Activated CD4-positive, alpha-beta T cell treated with anti-CD3 and anti-CD28 coated beads, Interleukin-2, amount 10 ng/mL, durations not matched to agents 7 days and 5 days (primary cell): ENCODE measurements around the gene FNDC3A. TPM values are rescaled to one million over a fixed set of nuclear protein-coding genes. Genes with fewer than 3 reads are reported as not detected.

Experiments
- CTCF ChIA-PET: fragments of 350-600 bp; sonication (Branson Sonifier 250); formaldehyde crosslinking; loops from one replicate; lab custom pipeline; 2021; ENCODE audit warnings: antibody characterized with exemption; lab: Charles Lee
- POLR2A ChIA-PET: fragments of 350-600 bp; sonication (Branson Sonifier 250); formaldehyde crosslinking; loops from one replicate; lab custom pipeline; 2021; ENCODE audit warnings: antibody characterized with exemption; lab: Charles Lee
- DNase-seq: peaks from one replicate; pipeline ENCODE4 v3.0.0-alpha.2; 2020
- H3K27ac Mint-ChIP-seq: one replicate; pipeline ENCODE4 v1.8.0; 2021; ENCODE audit warnings: mild to moderate bottlenecking, moderate library complexity, mixed read lengths
- H3K27me3 Mint-ChIP-seq: one replicate; pipeline ENCODE4 v1.8.0; 2021; ENCODE audit warnings: mixed read lengths
- H3K36me3 Mint-ChIP-seq: one replicate; pipeline ENCODE4 v1.8.0; 2021; ENCODE audit warnings: low read depth, mixed read lengths
- H3K4me1 Mint-ChIP-seq: one replicate; pipeline ENCODE4 v1.8.0; 2021; ENCODE audit warnings: mixed read lengths
- H3K4me3 Mint-ChIP-seq: one replicate; pipeline ENCODE4 v1.8.0; 2021; ENCODE audit warnings: mild to moderate bottlenecking, moderate library complexity, mixed read lengths
- H3K9me3 Mint-ChIP-seq: one replicate; pipeline ENCODE4 v1.8.0; 2021; ENCODE audit warnings: mixed read lengths
- total RNA-seq, 2 experiments: library from RNA; stranded (reverse); gene quantifications; one replicate each; pipeline ENCODE4 v1.2.3, GENCODE V29; 2021

FNDC3A gene
- total RNA-seq, 2 experiments from 2014 or later = 24.1 to 28.1 TPM

DNA sequence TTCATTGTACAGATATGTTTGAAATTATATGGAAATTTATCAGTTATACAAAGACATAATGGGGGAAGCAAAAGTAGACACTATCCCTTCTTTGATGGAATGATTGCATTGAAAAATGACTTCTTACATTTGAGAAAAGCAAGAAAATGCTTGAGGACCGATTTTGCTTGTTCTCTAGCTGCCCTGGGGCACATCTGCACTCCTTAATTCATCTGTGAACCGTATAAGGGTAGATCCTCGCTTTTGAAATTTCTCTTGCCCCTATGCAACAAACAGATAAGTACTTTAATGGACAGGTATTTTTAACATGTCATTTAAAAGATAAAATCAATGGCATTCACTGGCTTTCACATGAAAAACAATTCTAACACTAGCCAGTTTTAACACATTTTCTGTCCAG, 230.9 kb downstream of the FNDC3A start:
- ChIA-PET POLR2A (no interaction called here), CTCF (no interaction called here)
- Mint-ChIP-seq H3K4me3 (no peak overlapping the region), H3K27ac (no peak overlapping the region), H3K27me3 (no peaks in the 10 kb centered on the region), H3K36me3 (peaks cover 36% of the 10 kb centered on the region), H3K4me1 (no peaks in the 10 kb centered on the region), H3K9me3 (peaks cover 3% of the 10 kb centered on the region)
- DNase-seq = no peak

DNA sequence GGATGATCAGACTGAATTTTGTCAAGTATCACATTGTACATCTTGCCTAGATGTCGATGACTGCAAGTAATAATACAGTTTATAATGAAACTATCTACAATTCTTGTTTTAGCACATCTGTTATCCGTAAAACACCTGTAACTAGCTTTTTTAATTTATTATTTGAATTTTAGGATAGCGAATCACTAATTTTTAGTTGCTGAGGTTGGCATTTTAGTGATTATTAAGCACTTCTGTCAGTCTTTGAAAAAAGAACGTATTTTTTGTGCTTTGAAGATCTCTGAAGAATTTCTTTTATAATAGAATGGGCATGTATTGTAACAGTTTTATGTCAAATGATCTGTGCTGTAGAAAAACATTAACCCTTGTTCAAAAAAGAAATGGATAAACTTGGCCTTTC, 232.9 kb downstream of the FNDC3A start:
- CTCF ChIA-PET = no interaction called here
- POLR2A ChIA-PET = no interaction called here

DNA sequence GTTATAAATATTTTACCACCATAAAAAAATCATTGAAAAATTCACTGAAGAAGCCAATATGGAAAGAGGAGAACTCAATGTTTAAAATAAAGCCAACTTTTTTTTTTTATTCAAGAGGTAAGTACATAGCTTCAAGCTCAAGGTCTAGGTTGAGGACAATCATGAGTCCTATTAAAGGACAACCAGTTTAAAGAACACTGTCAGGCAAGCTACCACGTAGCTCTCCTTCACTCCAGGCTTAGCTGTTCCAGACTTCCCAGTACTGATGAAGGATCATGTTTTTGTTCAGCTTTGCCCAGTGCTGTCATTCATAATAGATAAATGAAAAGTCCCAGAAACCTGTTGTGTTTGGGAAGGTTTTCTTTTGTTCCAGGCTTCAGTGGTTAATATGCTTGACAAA, 234.4 kb downstream of the FNDC3A start:
- H3K27me3 Mint-ChIP-seq = no peaks in the 10 kb centered on the region
- H3K27ac Mint-ChIP-seq = no peak overlapping the region
- DNase-seq = no peak
- CTCF ChIA-PET = interaction anchor here (0.5 to 1.4 kb wide), 3 partner anchors 18 to 916 kb away, joined by 3 to 4 read pairs (median 3); partner anchors contain the start of gene CDADC1
- peaks cover 4% of the 10 kb centered on the region for H3K9me3 Mint-ChIP-seq
- POLR2A ChIA-PET = no interaction called here
- H3K4me3 Mint-ChIP-seq = no peak overlapping the region
- peaks cover 32% of the 10 kb centered on the region for H3K36me3 Mint-ChIP-seq
- peaks cover 11% of the 10 kb centered on the region for H3K4me1 Mint-ChIP-seq

More for the DNA sequence above, 232.9 kb downstream of the FNDC3A start:
- DNase-seq = no peak
- Mint-ChIP-seq H3K9me3 (peaks cover 4% of the 10 kb centered on the region), H3K27ac (no peak overlapping the region), H3K36me3 (peaks cover 38% of the 10 kb centered on the region), H3K27me3 (no peaks in the 10 kb centered on the region), H3K4me1 (no peaks in the 10 kb centered on the region), H3K4me3 (no peak overlapping the region)

DNA sequence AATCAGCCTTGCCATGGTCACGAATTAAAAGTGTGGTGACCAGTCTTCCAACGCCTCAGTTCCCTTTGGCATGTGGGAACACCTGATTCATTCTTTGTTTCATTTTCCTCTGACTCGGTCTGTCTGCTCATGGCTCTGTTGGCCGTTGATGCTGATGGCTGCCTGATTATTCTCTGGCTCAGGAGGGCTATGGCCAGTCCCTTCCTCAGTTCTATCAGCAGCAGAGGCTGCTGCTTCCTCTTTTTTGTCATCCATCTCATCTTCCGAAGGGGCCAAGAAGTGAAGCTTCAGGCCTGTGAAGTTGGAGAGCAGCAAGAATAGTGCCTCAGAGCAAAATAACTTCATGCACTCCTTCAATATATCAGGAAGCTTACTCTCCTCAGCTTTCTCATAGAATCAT, 235.0 kb downstream of the FNDC3A start:
- peaks cover 14% of the 10 kb centered on the region for H3K4me1 Mint-ChIP-seq
- no peaks in the 10 kb centered on the region for H3K27me3 Mint-ChIP-seq
- no peak for DNase-seq
- no peak overlapping the region for H3K4me3 Mint-ChIP-seq
- CTCF ChIA-PET = interaction anchor here (0.5 to 1.0 kb wide), 2 partner anchors 19 to 916 kb away, joined by 3 read pairs; no protein-coding TSS in a partner anchor
- H3K9me3 Mint-ChIP-seq = peaks cover 4% of the 10 kb centered on the region
- no peak overlapping the region for H3K27ac Mint-ChIP-seq
- peaks cover 33% of the 10 kb centered on the region for H3K36me3 Mint-ChIP-seq
- POLR2A ChIA-PET = no interaction called here

GRCh38 chr13:49213539-49213938, 237.8 kb downstream of the FNDC3A start:
- Mint-ChIP-seq H3K36me3 (peaks cover 21% of the 10 kb centered on the region), H3K27me3 (peaks cover 11% of the 10 kb centered on the region), H3K4me3 (no peak overlapping the region), H3K27ac (no peak overlapping the region), H3K4me1 (peaks cover 22% of the 10 kb centered on the region), H3K9me3 (peaks cover 4% of the 10 kb centered on the region)
- ChIA-PET POLR2A (no interaction called here), CTCF (no interaction called here)
- DNase-seq = no peak

GRCh38 chr13:49213997-49214916, 238.5 kb downstream of the FNDC3A start:
- no peak for DNase-seq
- H3K9me3 Mint-ChIP-seq = peaks cover 4% of the 10 kb centered on the region
- H3K27me3 Mint-ChIP-seq = peaks cover 18% of the 10 kb centered on the region
- H3K36me3 Mint-ChIP-seq = peaks cover 21% of the 10 kb centered on the region
- ChIA-PET CTCF (interaction anchor here (0.9 to 1.1 kb wide), 4 partner anchors 22 to 393 kb away, joined by 3 read pairs; partner anchors contain the start of genes CDADC1 and FNDC3A), POLR2A (no interaction called here)
- H3K27ac Mint-ChIP-seq = peak overlapping the region; percentile 61
- peaks cover 22% of the 10 kb centered on the region for H3K4me1 Mint-ChIP-seq
- H3K4me3 Mint-ChIP-seq = no peak overlapping the region

DNA sequence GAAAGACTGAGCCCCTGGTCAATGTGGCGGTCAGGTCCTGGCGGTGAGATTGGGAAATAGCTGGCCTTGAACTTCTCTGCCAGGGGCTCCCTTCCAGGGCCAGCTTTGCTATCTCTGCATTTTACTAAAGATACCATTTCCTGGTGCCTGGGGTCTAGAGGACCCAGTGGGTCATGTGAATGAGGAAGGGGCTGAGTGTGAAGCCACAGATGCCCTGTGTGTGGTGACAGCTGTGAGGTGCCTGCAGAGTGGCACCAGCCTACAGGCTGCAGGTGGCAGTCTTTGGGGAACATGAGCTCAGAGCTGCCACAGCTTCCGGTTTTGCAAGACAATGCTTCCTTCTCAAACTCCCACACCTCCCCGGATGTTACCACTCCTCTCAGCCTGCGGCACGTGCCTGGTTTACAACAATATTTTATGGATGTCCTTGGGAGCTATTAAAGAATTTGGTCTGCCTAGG, 239.2 kb downstream of the FNDC3A start:
- peak overlapping the region; percentile 61 for H3K27ac Mint-ChIP-seq
- peaks cover 19% of the 10 kb centered on the region for H3K36me3 Mint-ChIP-seq
- ChIA-PET CTCF (interaction anchor here (0.9 to 1.1 kb wide), 4 partner anchors 23 to 392 kb away, joined by 3 read pairs; partner anchors contain the start of genes CDADC1 and FNDC3A), POLR2A (no interaction called here)
- DNase-seq = peak; percentile 60
- H3K9me3 Mint-ChIP-seq = peaks cover 4% of the 10 kb centered on the region
- H3K27me3 Mint-ChIP-seq = peaks cover 24% of the 10 kb centered on the region
- H3K4me1 Mint-ChIP-seq = peaks cover 24% of the 10 kb centered on the region
- H3K4me3 Mint-ChIP-seq = no peak overlapping the region

GRCh38 chr13:49216334-49216733, 240.6 kb downstream of the FNDC3A start:
- H3K36me3 Mint-ChIP-seq = peaks cover 13% of the 10 kb centered on the region

GRCh38 chr13:49217962-49218492, 242.3 kb downstream of the FNDC3A start:
- Mint-ChIP-seq H3K27ac (no peak overlapping the region), H3K27me3 (peaks cover 47% of the 10 kb centered on the region), H3K4me1 (peaks cover 28% of the 10 kb centered on the region), H3K9me3 (no peaks in the 10 kb centered on the region), H3K4me3 (no peak overlapping the region), H3K36me3 (peaks cover 3% of the 10 kb centered on the region)
- ChIA-PET POLR2A (no interaction called here), CTCF (no interaction called here)
- no peak for DNase-seq

More at GRCh38 chr13:49216334-49216733, 240.6 kb downstream of the FNDC3A start:
- no peak for DNase-seq
- H3K27me3 Mint-ChIP-seq = peaks cover 30% of the 10 kb centered on the region
- peaks cover 3% of the 10 kb centered on the region for H3K9me3 Mint-ChIP-seq
- peak overlapping the region; percentile 32 for H3K27ac Mint-ChIP-seq
- no peak overlapping the region for H3K4me3 Mint-ChIP-seq
- POLR2A ChIA-PET = no interaction called here
- peaks cover 28% of the 10 kb centered on the region for H3K4me1 Mint-ChIP-seq
- CTCF ChIA-PET = interaction anchor here (2.0 kb wide), 1 partner anchor 24 kb away, joined by 4 read pairs; no protein-coding TSS in a partner anchor

DNA sequence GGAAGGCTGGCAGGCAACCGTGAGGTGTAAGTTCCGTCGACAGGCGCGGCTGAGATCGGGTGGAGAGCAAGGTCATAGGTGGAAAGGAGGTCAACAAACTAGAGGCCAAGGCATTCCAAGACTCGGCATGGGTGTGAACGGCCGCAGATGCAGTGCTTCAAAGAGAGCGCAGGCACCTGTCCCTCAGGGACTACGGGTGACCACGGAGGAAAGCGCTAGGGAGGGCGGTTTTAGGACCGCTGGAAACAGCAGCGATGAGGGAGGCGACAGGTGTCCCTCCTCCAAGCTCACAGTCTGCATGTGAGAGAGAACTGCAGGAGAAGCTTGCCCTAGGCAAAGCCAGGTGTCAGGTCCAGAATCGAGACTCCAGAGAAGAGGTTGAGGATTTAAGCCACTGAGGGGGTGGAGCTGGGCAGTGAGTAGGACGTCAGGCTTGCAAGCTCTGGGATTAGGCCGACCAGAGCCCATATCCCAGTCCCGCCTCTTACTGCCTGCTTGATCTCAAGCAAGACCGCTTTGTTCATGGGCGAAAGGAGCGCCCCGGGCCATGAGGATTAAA, 242.9 kb downstream of the FNDC3A start:
- POLR2A ChIA-PET = no interaction called here
- H3K4me1 Mint-ChIP-seq = peaks cover 28% of the 10 kb centered on the region
- CTCF ChIA-PET = no interaction called here
- peaks cover 3% of the 10 kb centered on the region for H3K36me3 Mint-ChIP-seq
- H3K4me3 Mint-ChIP-seq = no peak overlapping the region
- no peak for DNase-seq
- peaks cover 51% of the 10 kb centered on the region for H3K27me3 Mint-ChIP-seq
- H3K27ac Mint-ChIP-seq = no peak overlapping the region
- no peaks in the 10 kb centered on the region for H3K9me3 Mint-ChIP-seq

- Mint-ChIP-seq H3K4me3 (peak overlapping the region; percentile 52), H3K9me3 (no peaks in the 10 kb centered on the region), H3K27ac (no peak overlapping the region), H3K27me3 (peaks cover 57% of the 10 kb centered on the region), H3K4me1 (peaks cover 22% of the 10 kb centered on the region), H3K36me3 (peaks cover 3% of the 10 kb centered on the region)
- POLR2A ChIA-PET = no interaction called here
- CTCF ChIA-PET = interaction anchor here (0.5 to 0.9 kb wide), 2 partner anchors 95 to 258 kb away, joined by 3 read pairs; no protein-coding TSS in a partner anchor
- DNase-seq = no peak
Observed at GRCh38 chr13:49219647-49220035, 243.9 kb downstream of the FNDC3A start.

GRCh38 chr13:49220036-49220855, 244.5 kb downstream of the FNDC3A start, which contains the start of gene MLNR:
MLNR (plus strand) TSS chr13:49220338; CDS start chr13:49220338, 0 bp downstream.
- H3K36me3 Mint-ChIP-seq = no peaks in the 10 kb centered on the region
- ChIA-PET POLR2A (no interaction called here), CTCF (interaction anchor here (0.9 kb wide), 1 partner anchor 94 kb away, joined by 3 read pairs; no protein-coding TSS in a partner anchor)
- no peak within 1 kb of the TSS for H3K27ac Mint-ChIP-seq
- DNase-seq = peak; percentile 21
- no peaks in the 10 kb centered on the region for H3K9me3 Mint-ChIP-seq
- peaks cover 62% of the 10 kb centered on the region for H3K27me3 Mint-ChIP-seq
- peak within 1 kb of the TSS; percentile 52 for H3K4me3 Mint-ChIP-seq
- peaks cover 16% of the 10 kb centered on the region for H3K4me1 Mint-ChIP-seq
